Endothelial cell (in vitro differentiated cells): ENCODE results near the gene APOOL. TPM values are rescaled to one million over a fixed set of nuclear protein-coding genes. Genes with fewer than 3 reads are reported as not detected.
A peak's percentile ranks its signal among the peaks of the same experiment; 100 is the strongest.
"Not testable (repeated sequence)": the region's sequence is repeated elsewhere in the genome, so short reads cannot be mapped to it uniquely, and the experiment has no call there.

ENCODE experiments used
- DNase-seq: peaks from one replicate; pipeline ENCODE4 v3.0.0; 2021; ENCODE audit warnings: low spot score
- H3K27ac Mint-ChIP-seq: one replicate; pipeline ENCODE4 v1.8.0; 2021; ENCODE audit warnings: mixed read lengths, inconsistent platforms; ENCODE audit not compliant: unreplicated experiment
- H3K27me3 Mint-ChIP-seq: one replicate; pipeline ENCODE4 v1.8.0; 2021; ENCODE audit warnings: mild to moderate bottlenecking, moderate library complexity, mixed read lengths, inconsistent platforms; ENCODE audit not compliant: unreplicated experiment
- H3K36me3 Mint-ChIP-seq: one replicate; pipeline ENCODE4 v1.8.0; 2021; ENCODE audit warnings: mild to moderate bottlenecking, low read depth, mixed read lengths, inconsistent platforms; ENCODE audit not compliant: unreplicated experiment
- H3K4me1 Mint-ChIP-seq: one replicate; pipeline ENCODE4 v1.8.0; 2021; ENCODE audit warnings: mild to moderate bottlenecking, mixed read lengths, inconsistent platforms; ENCODE audit not compliant: unreplicated experiment
- H3K4me3 Mint-ChIP-seq: one replicate; pipeline ENCODE4 v1.8.0; 2021; ENCODE audit warnings: mild to moderate bottlenecking, mixed read lengths, inconsistent platforms; ENCODE audit not compliant: unreplicated experiment
- H3K9me3 Mint-ChIP-seq: one replicate; pipeline ENCODE4 v1.8.0; 2021; ENCODE audit warnings: mixed read lengths, inconsistent platforms; ENCODE audit not compliant: unreplicated experiment
- CTCF ChIP-seq: fragments of 200-600 bp; sonication (generic); IDR thresholded peaks from one replicate; pipeline ENCODE4 v1.5.0; 2021; ENCODE audit warnings: antibody characterized with exemption; ENCODE audit not compliant: unreplicated experiment
- total RNA-seq: library from RNA; stranded (reverse); fragmentation: NEBNext Ultra II Directional; extraction: Animal tissue kit (Norgen Biotek cat#: 25700); gene quantifications from one replicate; pipeline ENCODE4 v1.2.1, GENCODE V29; 2021; ENCODE audit not compliant: unreplicated experiment

APOOL gene
- total RNA-seq, 1 donor from 2014 or later, result 15.4 TPM

- Mint-ChIP-seq H3K4me1 (no peaks in the 10 kb centered on the region), H3K27ac (no peak overlapping the region), H3K4me3 (no peak overlapping the region), H3K36me3 (no peaks in the 10 kb centered on the region), H3K27me3 (no peaks in the 10 kb centered on the region), H3K9me3 (no peaks in the 10 kb centered on the region)
- DNase-seq, result no peak
- TF ChIP-seq CTCF, result no peak
Observed at GRCh38 chrX:85052636-85053343, 49.1 kb downstream of the APOOL start.

GRCh38 chrX:85065512-85066198, 62.0 kb downstream of the APOOL start:
- DNase-seq, result no peak
- Mint-ChIP-seq H3K4me3 (no peak overlapping the region), H3K27ac (no peak overlapping the region), H3K27me3 (peaks cover 2% of the 10 kb centered on the region), H3K4me1 (no peaks in the 10 kb centered on the region), H3K9me3 (no peaks in the 10 kb centered on the region), H3K36me3 (no peaks in the 10 kb centered on the region)
- TF ChIP-seq CTCF, result no peak

DNA sequence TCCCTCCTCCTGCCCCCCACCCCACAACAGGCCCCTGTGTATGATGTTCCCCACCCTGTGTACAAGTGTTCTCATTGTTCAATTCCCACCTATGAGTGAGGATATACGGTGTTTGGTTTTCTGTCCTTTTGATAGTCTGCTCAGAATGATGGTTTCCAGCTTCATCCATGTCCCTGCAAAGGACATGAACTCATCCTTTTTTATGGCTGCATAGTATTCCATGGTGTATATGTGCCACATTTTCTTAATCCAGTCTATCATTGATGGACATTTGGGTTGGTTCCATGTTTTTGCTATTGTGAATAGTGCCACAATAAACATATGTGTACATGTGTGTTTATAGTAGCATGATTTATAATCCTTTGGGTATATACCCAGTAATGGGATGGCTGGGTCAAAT, 73.6 kb downstream of the APOOL start:
- H3K27ac Mint-ChIP-seq, H3K36me3 Mint-ChIP-seq, H3K9me3 Mint-ChIP-seq, H3K4me1 Mint-ChIP-seq, DNase-seq, H3K4me3 Mint-ChIP-seq, H3K27me3 Mint-ChIP-seq: not testable (repeated sequence)

GRCh38 chrX:85084770-85085393, 81.2 kb downstream of the APOOL start:
- H3K4me1 Mint-ChIP-seq, result no peaks in the 10 kb centered on the region
- H3K4me3 Mint-ChIP-seq, result no peak overlapping the region
- H3K27me3 Mint-ChIP-seq, result peaks cover 2% of the 10 kb centered on the region
- no peak overlapping the region for H3K27ac Mint-ChIP-seq
- H3K9me3 Mint-ChIP-seq, result no peaks in the 10 kb centered on the region
- H3K36me3 Mint-ChIP-seq, result peaks cover 8% of the 10 kb centered on the region
- peak; percentile 65 for TF ChIP-seq CTCF
- peak; percentile 5 for DNase-seq

GRCh38 chrX:85089321-85089840, 85.7 kb downstream of the APOOL start:
- Mint-ChIP-seq H3K4me3 (no peak overlapping the region), H3K4me1 (no peaks in the 10 kb centered on the region), H3K36me3 (peaks cover 8% of the 10 kb centered on the region), H3K27ac (no peak overlapping the region), H3K27me3 (no peaks in the 10 kb centered on the region), H3K9me3 (no peaks in the 10 kb centered on the region)
- no peak for TF ChIP-seq CTCF
- DNase-seq, result no peak
